ENCODE data around the gene POLE.

GRCh38 chr12:132610866-132611602 lies 76.1 kb downstream of the POLE start:
- TF ChIP-seq CTCF (IDR thresholded peaks at IDR 0.05) (no peak), POLR2A (IDR thresholded peaks at IDR 0.05) (no peak)

Measured in lower leg skin (tissue), 3 donors.